K562 (cell line): ENCODE data around the gene SLC25A21. TPM values are rescaled to one million over a fixed set of nuclear protein-coding genes. Genes with fewer than 3 reads are reported as not detected.

Experiments
- ATF4 ChIP-seq: fragments of 450-650 bp; formaldehyde crosslinking; IDR thresholded peaks from 2 replicates; pipeline ENCODE4 v1.4.0; 2022; ENCODE audit warnings: mild to moderate bottlenecking, moderate library complexity
- BCOR ChIP-seq: fragments of 450-650 bp; IDR thresholded peaks from 2 replicates; pipeline ENCODE4 v1.6.1; 2016
- C11orf30 ChIP-seq: fragments of 450-650 bp; IDR thresholded peaks from 2 replicates; pipeline ENCODE4 v1.6.1; 2016; ENCODE audit warnings: low read depth, mild to moderate bottlenecking
- KLF1 ChIP-seq: fragments of 450-650 bp; IDR thresholded peaks from 2 replicates; pipeline ENCODE4 v1.6.1; 2016; ENCODE audit warnings: missing genetic modification characterization, missing compliant biosample characterization
- MITF ChIP-seq: IDR thresholded peaks from 2 replicates; pipeline ENCODE4 v1.6.1; 2014; ENCODE audit warnings: antibody characterized with exemption
- NEUROD1 ChIP-seq: fragments of 150-350 bp; IDR thresholded peaks from 2 replicates; pipeline ENCODE4 v1.6.1; 2014; ENCODE audit warnings: borderline replicate concordance, low read length, low read depth; ENCODE audit not compliant: partially characterized antibody
- NUFIP1 ChIP-seq: fragments of 450-650 bp; IDR thresholded peaks from 2 replicates; pipeline ENCODE4 v1.6.1; 2018; ENCODE audit not compliant: partially characterized antibody
- PHF21A ChIP-seq: fragments of 450-650 bp; IDR thresholded peaks from 2 replicates; pipeline ENCODE4 v1.6.1; 2017; ENCODE audit warnings: low read depth, borderline replicate concordance
- PYGO2 ChIP-seq: fragments of 450-650 bp; IDR thresholded peaks from 2 replicates; pipeline ENCODE4 v1.6.1; 2016; ENCODE audit warnings: mild to moderate bottlenecking, missing genetic modification characterization, moderate library complexity, missing compliant biosample characterization
- SRF ChIP-seq, 2 experiments: fragments of 250-450, 450-650 bp in 1 of 2; sonication (Bioruptor Pico) in 1 of 2; sonication (generic) in 1 of 2; formaldehyde crosslinking; IDR thresholded peaks; 2 replicates each; pipeline versions ENCODE4 v1.5.0 to v1.5.1; 2020 to 2022; ENCODE audit warnings: mild to moderate bottlenecking in 1 of 2, missing genetic modification reagents in 1 of 2
- TEAD2 ChIP-seq: fragments of 450-650 bp; IDR thresholded peaks from 2 replicates; pipeline ENCODE4 v1.6.1; 2016; ENCODE audit warnings: missing genetic modification characterization, control low read depth, missing compliant biosample characterization
- TFAM ChIP-seq: fragments of 250-450 bp; sonication (Bioruptor Pico); conservative IDR thresholded peaks from 2 replicates; pipeline ENCODE4 v1.5.0; 2021; ENCODE audit warnings: mild to moderate bottlenecking, moderate library complexity
- ZC3H8 ChIP-seq: fragments of 450-650 bp; IDR thresholded peaks from 2 replicates; pipeline ENCODE4 v1.6.1; 2017
- ZNF280B ChIP-seq: fragments of 250-450 bp; sonication (Bioruptor Pico); IDR thresholded peaks from 2 replicates; pipeline ENCODE4 v1.5.1; 2021; ENCODE audit warnings: mild to moderate bottlenecking
- ZNF318 ChIP-seq, 2 experiments: fragments of 450-650 bp; IDR thresholded peaks; 2 replicates each; pipeline ENCODE4 v1.6.1; 2016; ENCODE audit warnings: mild to moderate bottlenecking in 2 of 2, borderline replicate concordance in 1 of 2, low read depth in 1 of 2, moderate library complexity in 1 of 2
- ZNF695 ChIP-seq: fragments of 450-650 bp; formaldehyde crosslinking; IDR thresholded peaks from 2 replicates; pipeline ENCODE4 v1.4.0; 2020; ENCODE audit warnings: mild to moderate bottlenecking, moderate library complexity
- polyA plus RNA-seq, 8 experiments: library from polyadenylated mRNA; depleted of rRNA in 4 of 8; stranded (reverse) in 5 of 8; unstranded in 3 of 8; fragments of >200 nt; fragmentation: Nextera tagmentation in 2 of 8; fragmentation: Illumina TruSeq in 1 of 8; extraction: Ambion mirVana in 2 of 8; extraction: Trizol in 1 of 8; gene quantifications; 2 replicates each; pipeline versions ENCODE4 v1.2.1 to v1.2.3, GENCODE V29; 2011 to 2014; ENCODE audit warnings: inconsistent platforms in 1 of 8, missing spikeins in 1 of 8
- total RNA-seq, 7 experiments: library from RNA; depleted of rRNA in 6 of 7; stranded (reverse); fragments of >200 nt in 6 of 7; fragmentation: Illumina TruSeq in 2 of 7; extraction: Trizol in 2 of 7; gene quantifications; 2 replicates each; pipeline versions ENCODE4 v1.2.1 to v1.2.3, GENCODE V29; 2011 to 2021; ENCODE audit warnings: low replicate concordance in 1 of 7

Gene SLC25A21
- total and polyA plus RNA-seq, 9 of the 15 experiments (the other 6 are each of a cell fraction or from before 2014, with no cell fraction given) = 15.2 to 46.7 (median 28.7) TPM

GRCh38 chr14:36661506-36662257 is 510.7 kb downstream of the SLC25A21 start, which contains the start of gene PAX9 (continued):
- TF ChIP-seq ZNF695 (CRISPR knock-in tag) (no peak), PHF21A (no peak), NEUROD1 (no peak), ZNF318 (IDR thresholded peaks at IDR 0.05; ENCODE audit: borderline replicate concordance in 1 of 2, low read depth in 1 of 2) (no peak), TFAM (CRISPR knock-in tag) (no peak), ZC3H8 (no peak), ZNF280B (CRISPR knock-in tag) (no peak), KLF1 (peak; percentile 49; the same call in 1 of the 2 replicates), PYGO2 (tag) (no peak), NUFIP1 (no peak), C11orf30 (peak; percentile 70), BCOR (no peak), SRF (CRISPR knock-in tag; IDR thresholded peaks at IDR 0.05) (peak in 1 of 2 experiments; percentile 89; a peak in 2 of 4 replicates), ATF4 (CRISPR knock-in tag) (no peak), MITF (no peak), TEAD2 (tag) (no peak)
